OCI-LY1 (cell line): Measurements from ENCODE around the gene MAGEB3.
A peak's percentile ranks its signal among the peaks of the same experiment; 100 is the strongest.

Source experiments
- H2AFZ ChIP-seq: fragments of 200-600 bp; sonication (generic), shearing (Covaris generic); 2 replicates; pipeline ENCODE4 v1.6.0; 2014; ENCODE audit warnings: antibody characterized with exemption, mild to moderate bottlenecking, low read length
- H3F3A ChIP-seq: fragments of 200-600 bp; sonication (generic), shearing (Covaris generic); 2 replicates; pipeline ENCODE4 v1.6.0; 2014; ENCODE audit warnings: mild to moderate bottlenecking, antibody characterized with exemption, low read length, moderate library complexity; ENCODE audit not compliant: insufficient read depth
- H3K27ac ChIP-seq: fragments of 200-600 bp; sonication (generic); 2 replicates; pipeline ENCODE4 v1.5.1; 2014; ENCODE audit warnings: low read length, mixed run types, mild to moderate bottlenecking, low read depth; ENCODE audit not compliant: poor library complexity, severe bottlenecking
- H3K27me3 ChIP-seq: fragments of 200-600 bp; sonication (generic); 2 replicates; pipeline ENCODE4 v1.6.0; 2014; ENCODE audit warnings: antibody characterized with exemption, mild to moderate bottlenecking, low read length, moderate library complexity; ENCODE audit not compliant: insufficient read depth
- H3K36me3 ChIP-seq: fragments of 200-600 bp; sonication (generic); 2 replicates; pipeline ENCODE4 v1.6.1; 2014; ENCODE audit warnings: mild to moderate bottlenecking, antibody characterized with exemption, low read length, moderate library complexity, mixed read lengths; ENCODE audit not compliant: insufficient read depth
- H3K4me1 ChIP-seq: fragments of 200-600 bp; sonication (generic); 2 replicates; pipeline ENCODE4 v1.5.1; 2014; ENCODE audit warnings: mild to moderate bottlenecking, low read length, moderate library complexity; ENCODE audit not compliant: insufficient read depth, severe bottlenecking
- H3K4me2 ChIP-seq: fragments of 200-600 bp; sonication (generic), shearing (Covaris generic); 2 replicates; pipeline ENCODE4 v1.6.1; 2014; ENCODE audit warnings: low read length
- H3K4me3 ChIP-seq: fragments of 200-600 bp; sonication (generic); 2 replicates; pipeline ENCODE4 v1.5.1; 2014; ENCODE audit warnings: low read length, low read depth, mild to moderate bottlenecking, mixed read lengths; ENCODE audit not compliant: poor library complexity, severe bottlenecking
- H3K79me2 ChIP-seq: fragments of 200-600 bp; shearing (Covaris generic); 2 replicates; pipeline ENCODE4 v1.6.1; 2016; ENCODE audit warnings: mixed run types, low read length, mixed read lengths; ENCODE audit not compliant: insufficient read depth
- H3K9ac ChIP-seq: fragments of 200-600 bp; sonication (generic), shearing (Covaris generic); 2 replicates; pipeline ENCODE4 v1.6.1; 2014; ENCODE audit warnings: mild to moderate bottlenecking, low read length, mixed read lengths
- H3K9me2 ChIP-seq: fragments of 200-600 bp; sonication (generic), shearing (Covaris generic); 2 replicates; pipeline ENCODE4 v1.6.1; 2014; ENCODE audit warnings: low read depth, mild to moderate bottlenecking, low read length, mixed read lengths
- H3K9me3 ChIP-seq: fragments of 200-600 bp; shearing (Covaris generic); 2 replicates; pipeline ENCODE4 v1.6.1; 2014; ENCODE audit warnings: low read length, mixed read lengths
- H4K20me1 ChIP-seq: fragments of 200-600 bp; sonication (generic), shearing (Covaris generic); 2 replicates; pipeline ENCODE4 v1.6.0; 2016; ENCODE audit warnings: mild to moderate bottlenecking, low read length; ENCODE audit not compliant: insufficient read depth
- CTCF ChIP-seq: fragments of 200-600 bp; sonication (generic), shearing (Covaris generic); IDR thresholded peaks from 2 replicates; pipeline ENCODE4 v1.5.1; 2017; ENCODE audit warnings: mild to moderate bottlenecking, antibody characterized with exemption, low read length, moderate library complexity, mixed read lengths
- EZH2 ChIP-seq: fragments of 200-600 bp; sonication (generic), shearing (Covaris generic); IDR thresholded peaks from 2 replicates; pipeline ENCODE4 v1.8.0; 2017; ENCODE audit warnings: borderline replicate concordance, mixed run types, mild to moderate bottlenecking, antibody characterized with exemption, low read length, moderate library complexity, mixed read lengths

Gene MAGEB3

DNA sequence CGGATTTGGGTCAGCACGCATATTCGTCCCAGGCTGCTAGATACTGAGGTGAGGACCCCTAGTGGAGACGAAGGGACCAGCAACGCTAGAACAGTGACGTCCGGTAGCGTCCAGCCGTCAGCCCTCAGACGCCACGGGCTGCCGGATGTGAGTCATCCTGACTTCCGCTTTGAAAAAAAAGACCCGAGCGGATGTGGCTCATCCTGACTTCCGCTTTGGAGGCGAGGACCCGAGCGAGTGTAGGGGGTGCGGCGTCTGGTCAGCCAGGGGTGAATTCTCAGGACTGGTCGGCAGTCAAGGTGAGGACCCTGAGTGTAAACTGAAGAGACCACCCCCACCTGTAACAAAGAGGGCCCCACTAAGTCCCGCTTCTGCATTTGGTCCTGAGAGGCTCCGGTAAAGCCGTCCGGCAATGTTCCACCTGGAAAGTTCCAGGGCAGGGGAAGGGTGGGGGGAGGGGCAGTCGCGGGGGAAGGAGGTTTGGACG is 15.1 kb upstream of the MAGEB3 start, which contains the start of gene MAGEB2:
Gene MAGEB2 (plus strand): TSS at position 207 of the 487 bp plus-strand sequence. CDS start 3,018 bp downstream, outside the sequence.
- Histone ChIP-seq H3K9me3 (no peaks in the 10 kb centered on the region), H3K4me3 (no peak within 1 kb of the TSS), H4K20me1 (no peaks in the 10 kb centered on the region), H3K9me2 (no peaks in the 10 kb centered on the region), H3K27me3 (no peaks in the 10 kb centered on the region), H3K36me3 (no peaks in the 10 kb centered on the region), H3K79me2 (no peaks in the 10 kb centered on the region), H2AFZ (no peak within 1 kb of the TSS), H3K27ac (no peak within 1 kb of the TSS), H3K4me1 (no peaks in the 10 kb centered on the region), H3K9ac (no peak within 1 kb of the TSS), H3K4me2 (no peak within 1 kb of the TSS), H3F3A (no peaks in the 10 kb centered on the region)
- TF ChIP-seq CTCF (peak; percentile 27; the same call in 1 of the 2 replicates), EZH2 (no peak)

DNA sequence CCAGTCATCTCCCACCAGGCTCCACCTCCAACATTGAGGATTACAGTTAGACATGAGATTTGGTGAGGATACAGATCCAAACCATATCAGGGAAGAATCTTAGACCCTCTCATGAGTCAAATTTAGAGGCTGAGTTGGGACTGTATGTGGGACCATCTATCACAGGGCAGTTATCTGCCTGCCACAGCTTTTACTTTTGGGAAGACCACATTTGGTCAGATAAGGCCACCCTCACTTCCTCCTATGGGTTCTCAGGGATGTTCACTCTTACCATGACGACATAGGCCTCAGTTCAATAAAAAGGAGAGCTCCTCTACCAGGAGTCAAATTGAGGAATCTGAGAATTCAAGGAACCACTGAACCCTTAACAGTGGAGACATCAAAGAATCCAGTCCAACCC is 13.0 kb upstream of the MAGEB3 start:
- H3K9me2 ChIP-seq: no peaks in the 10 kb centered on the region
- no peaks in the 10 kb centered on the region for H3F3A ChIP-seq
- H3K27me3 ChIP-seq: no peaks in the 10 kb centered on the region
- no peak overlapping the region for H3K4me2 ChIP-seq
- H2AFZ ChIP-seq: no peak overlapping the region
- no peaks in the 10 kb centered on the region for H3K36me3 ChIP-seq
- no peaks in the 10 kb centered on the region for H3K4me1 ChIP-seq
- no peaks in the 10 kb centered on the region for H4K20me1 ChIP-seq
- no peak overlapping the region for H3K9ac ChIP-seq
- TF ChIP-seq EZH2 (no peak), CTCF (no peak)
- no peaks in the 10 kb centered on the region for H3K9me3 ChIP-seq
- no peak overlapping the region for H3K27ac ChIP-seq
- no peak overlapping the region for H3K4me3 ChIP-seq
- H3K79me2 ChIP-seq: no peaks in the 10 kb centered on the region

DNA sequence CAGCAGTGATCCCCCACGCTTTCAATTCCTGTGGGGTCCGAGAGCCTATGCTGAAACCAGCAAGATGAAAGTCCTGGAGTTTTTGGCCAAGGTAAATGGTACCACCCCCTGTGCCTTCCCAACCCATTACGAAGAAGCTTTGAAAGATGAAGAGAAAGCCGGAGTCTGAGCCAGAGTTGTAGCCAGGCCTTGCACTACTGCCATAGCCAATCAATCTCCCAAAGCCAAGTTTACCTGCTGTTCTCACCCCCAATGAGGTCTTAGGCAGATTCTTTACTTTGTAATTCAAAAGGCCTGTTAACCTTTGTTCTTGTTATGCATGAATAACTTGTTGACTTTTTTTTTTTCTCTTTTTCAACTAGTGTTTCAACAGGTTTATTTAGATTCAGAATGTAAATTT is 11.1 kb upstream of the MAGEB3 start:
- Histone ChIP-seq H4K20me1 (no peaks in the 10 kb centered on the region), H3K9me2 (no peaks in the 10 kb centered on the region)

More for the DNA sequence above, 11.1 kb upstream of the MAGEB3 start:
- Histone ChIP-seq H3K27ac (no peak overlapping the region), H2AFZ (no peak overlapping the region), H3K4me2 (no peak overlapping the region), H3K9me3 (no peaks in the 10 kb centered on the region), H3K79me2 (no peaks in the 10 kb centered on the region), H3K9ac (no peak overlapping the region), H3K4me3 (no peak overlapping the region), H3F3A (no peaks in the 10 kb centered on the region), H3K4me1 (no peaks in the 10 kb centered on the region), H3K27me3 (no peaks in the 10 kb centered on the region), H3K36me3 (no peaks in the 10 kb centered on the region)
- TF ChIP-seq CTCF (no peak), EZH2 (no peak)
